ENCODE measurements around the gene SFI1.

The SFI1 gene

GRCh38 chr22:31625661-31626426 lies 129.5 kb downstream of the SFI1 start:
- H3K36me3 ChIP-seq (ENCODE audit: control insufficient read depth, insufficient read depth, low read length) = peaks cover 15% of the 10 kb centered on the region
- peak overlapping the region; percentile 41 for H3K4me3 ChIP-seq (ENCODE audit: low read depth, low read length)
- H3K4me1 ChIP-seq (ENCODE audit: control insufficient read depth, insufficient read depth, low read length) = peaks cover 15% of the 10 kb centered on the region
- no peaks in the 10 kb centered on the region for H3K9me3 ChIP-seq (ENCODE audit: control insufficient read depth, insufficient read depth, low read length)
- no peaks in the 10 kb centered on the region for H3K27me3 ChIP-seq (ENCODE audit: control insufficient read depth, insufficient read depth, low read length)
- H3K9ac ChIP-seq (ENCODE audit: low read depth, low read length) = peak overlapping the region; percentile 37

GRCh38 chr22:31626427-31627150 lies 130.3 kb downstream of the SFI1 start:
- Histone ChIP-seq H3K9me3 (ENCODE audit: control insufficient read depth, insufficient read depth, low read length) (no peaks in the 10 kb centered on the region), H3K4me3 (ENCODE audit: low read depth, low read length) (no peak overlapping the region), H3K27me3 (ENCODE audit: control insufficient read depth, insufficient read depth, low read length) (no peaks in the 10 kb centered on the region), H3K9ac (ENCODE audit: low read depth, low read length) (peak overlapping the region; percentile 37), H3K36me3 (ENCODE audit: control insufficient read depth, insufficient read depth, low read length) (peaks cover 11% of the 10 kb centered on the region), H3K4me1 (ENCODE audit: control insufficient read depth, insufficient read depth, low read length) (peaks cover 21% of the 10 kb centered on the region)

- no peak overlapping the region for H3K4me3 ChIP-seq (ENCODE audit: low read depth, low read length)
- no peaks in the 10 kb centered on the region for H3K9me3 ChIP-seq (ENCODE audit: control insufficient read depth, insufficient read depth, low read length)
- peaks cover 11% of the 10 kb centered on the region for H3K36me3 ChIP-seq (ENCODE audit: control insufficient read depth, insufficient read depth, low read length)
- peaks cover 21% of the 10 kb centered on the region for H3K4me1 ChIP-seq (ENCODE audit: control insufficient read depth, insufficient read depth, low read length)
- H3K9ac ChIP-seq (ENCODE audit: low read depth, low read length) = no peak overlapping the region
- no peaks in the 10 kb centered on the region for H3K27me3 ChIP-seq (ENCODE audit: control insufficient read depth, insufficient read depth, low read length)
These were observed 130.9 kb downstream of the SFI1 start for GRCh38 chr22:31627223-31627731.

GRCh38 chr22:31628362-31628761 lies 132.0 kb downstream of the SFI1 start:
- Histone ChIP-seq H3K4me1 (ENCODE audit: control insufficient read depth, insufficient read depth, low read length) (peaks cover 21% of the 10 kb centered on the region), H3K27me3 (ENCODE audit: control insufficient read depth, insufficient read depth, low read length) (no peaks in the 10 kb centered on the region), H3K9me3 (ENCODE audit: control insufficient read depth, insufficient read depth, low read length) (no peaks in the 10 kb centered on the region), H3K4me3 (ENCODE audit: low read depth, low read length) (no peak overlapping the region), H3K9ac (ENCODE audit: low read depth, low read length) (no peak overlapping the region), H3K36me3 (ENCODE audit: control insufficient read depth, insufficient read depth, low read length) (peaks cover 11% of the 10 kb centered on the region)

- no peak overlapping the region for H3K9ac ChIP-seq (ENCODE audit: low read depth, low read length)
- H3K4me3 ChIP-seq (ENCODE audit: low read depth, low read length) = peak overlapping the region; percentile 72
These were observed 132.8 kb downstream of the SFI1 start for GRCh38 chr22:31628969-31629708.

GRCh38 chr22:31629741-31630184 lies 133.4 kb downstream of the SFI1 start:
- no peaks in the 10 kb centered on the region for H3K27me3 ChIP-seq (ENCODE audit: control insufficient read depth, insufficient read depth, low read length)
- H3K4me3 ChIP-seq (ENCODE audit: low read depth, low read length) = peak overlapping the region; percentile 72
- peaks cover 7% of the 10 kb centered on the region for H3K36me3 ChIP-seq (ENCODE audit: control insufficient read depth, insufficient read depth, low read length)
- H3K9ac ChIP-seq (ENCODE audit: low read depth, low read length) = peak overlapping the region; percentile 65
- no peaks in the 10 kb centered on the region for H3K9me3 ChIP-seq (ENCODE audit: control insufficient read depth, insufficient read depth, low read length)
- H3K4me1 ChIP-seq (ENCODE audit: control insufficient read depth, insufficient read depth, low read length) = peaks cover 20% of the 10 kb centered on the region

More at GRCh38 chr22:31628969-31629708, 132.8 kb downstream of the SFI1 start:
- peaks cover 11% of the 10 kb centered on the region for H3K36me3 ChIP-seq (ENCODE audit: control insufficient read depth, insufficient read depth, low read length)
- H3K4me1 ChIP-seq (ENCODE audit: control insufficient read depth, insufficient read depth, low read length) = peaks cover 21% of the 10 kb centered on the region
- no peaks in the 10 kb centered on the region for H3K27me3 ChIP-seq (ENCODE audit: control insufficient read depth, insufficient read depth, low read length)
- no peaks in the 10 kb centered on the region for H3K9me3 ChIP-seq (ENCODE audit: control insufficient read depth, insufficient read depth, low read length)

- H3K4me1 ChIP-seq (ENCODE audit: control insufficient read depth, insufficient read depth, low read length) = peaks cover 15% of the 10 kb centered on the region
- H3K9me3 ChIP-seq (ENCODE audit: control insufficient read depth, insufficient read depth, low read length) = no peaks in the 10 kb centered on the region
- no peaks in the 10 kb centered on the region for H3K27me3 ChIP-seq (ENCODE audit: control insufficient read depth, insufficient read depth, low read length)
- H3K4me3 ChIP-seq (ENCODE audit: low read depth, low read length) = peak overlapping the region; percentile 72
- peaks cover 7% of the 10 kb centered on the region for H3K36me3 ChIP-seq (ENCODE audit: control insufficient read depth, insufficient read depth, low read length)
- peak overlapping the region; percentile 65 for H3K9ac ChIP-seq (ENCODE audit: low read depth, low read length)
These were observed 134.3 kb downstream of the SFI1 start for GRCh38 chr22:31630331-31631329.

- H3K9me3 ChIP-seq (ENCODE audit: control insufficient read depth, insufficient read depth, low read length) = no peaks in the 10 kb centered on the region
- peak overlapping the region; percentile 72 for H3K4me3 ChIP-seq (ENCODE audit: low read depth, low read length)
- no peak overlapping the region for H3K9ac ChIP-seq (ENCODE audit: low read depth, low read length)
- peaks cover 8% of the 10 kb centered on the region for H3K4me1 ChIP-seq (ENCODE audit: control insufficient read depth, insufficient read depth, low read length)
- peaks cover 7% of the 10 kb centered on the region for H3K36me3 ChIP-seq (ENCODE audit: control insufficient read depth, insufficient read depth, low read length)
- H3K27me3 ChIP-seq (ENCODE audit: control insufficient read depth, insufficient read depth, low read length) = no peaks in the 10 kb centered on the region
These were observed 135.1 kb downstream of the SFI1 start for GRCh38 chr22:31631436-31631835.

GRCh38 chr22:31635638-31636306 lies 139.4 kb downstream of the SFI1 start:
- Histone ChIP-seq H3K4me3 (ENCODE audit: low read depth, low read length) (no peak overlapping the region), H3K27me3 (ENCODE audit: control insufficient read depth, insufficient read depth, low read length) (no peaks in the 10 kb centered on the region), H3K4me1 (ENCODE audit: control insufficient read depth, insufficient read depth, low read length) (peaks cover 6% of the 10 kb centered on the region), H3K36me3 (ENCODE audit: control insufficient read depth, insufficient read depth, low read length) (no peaks in the 10 kb centered on the region), H3K9me3 (ENCODE audit: control insufficient read depth, insufficient read depth, low read length) (no peaks in the 10 kb centered on the region), H3K9ac (ENCODE audit: low read depth, low read length) (no peak overlapping the region)

- H3K4me3 ChIP-seq (ENCODE audit: low read depth, low read length) = no peak overlapping the region
- no peaks in the 10 kb centered on the region for H3K36me3 ChIP-seq (ENCODE audit: control insufficient read depth, insufficient read depth, low read length)
- H3K27me3 ChIP-seq (ENCODE audit: control insufficient read depth, insufficient read depth, low read length) = no peaks in the 10 kb centered on the region
- no peaks in the 10 kb centered on the region for H3K4me1 ChIP-seq (ENCODE audit: control insufficient read depth, insufficient read depth, low read length)
- H3K9ac ChIP-seq (ENCODE audit: low read depth, low read length) = no peak overlapping the region
- H3K9me3 ChIP-seq (ENCODE audit: control insufficient read depth, insufficient read depth, low read length) = no peaks in the 10 kb centered on the region
These were observed 141.1 kb downstream of the SFI1 start for GRCh38 chr22:31637447-31637890.
